Ishikawa (cell line): Measurements from ENCODE around the gene VWA5B1.

Experiments
- CEBPB ChIP-seq: IDR thresholded peaks from 2 replicates; pipeline ENCODE4 v1.6.1; 2012
- CREB1 ChIP-seq: IDR thresholded peaks from 2 replicates; pipeline ENCODE4 v1.6.1; 2012; ENCODE audit warnings: low read depth
- EGR1 ChIP-seq: IDR thresholded peaks from 2 replicates; pipeline ENCODE4 v1.6.1; 2012
- EP300 ChIP-seq: IDR thresholded peaks from 2 replicates; pipeline ENCODE4 v1.6.1; 2012; ENCODE audit warnings: borderline replicate concordance
- FOXM1 ChIP-seq: IDR thresholded peaks from 2 replicates; pipeline ENCODE4 v1.6.1; 2012; ENCODE audit warnings: low read depth, borderline replicate concordance
- NFIC ChIP-seq: IDR thresholded peaks from 2 replicates; pipeline ENCODE4 v1.6.1; 2012
- RAD21 ChIP-seq: IDR thresholded peaks from 2 replicates; pipeline ENCODE4 v1.6.1; 2012; ENCODE audit warnings: low read depth
- TAF1 ChIP-seq: IDR thresholded peaks from 2 replicates; pipeline ENCODE4 v1.6.1; 2012; ENCODE audit warnings: low read depth, mild to moderate bottlenecking
- TCF12 ChIP-seq: IDR thresholded peaks from 2 replicates; pipeline ENCODE4 v1.6.1; 2012; ENCODE audit warnings: low read depth
- TEAD4 ChIP-seq: IDR thresholded peaks from 2 replicates; pipeline ENCODE4 v1.6.1; 2012
- YY1 ChIP-seq: IDR thresholded peaks from 2 replicates; pipeline ENCODE4 v1.6.1; 2012; ENCODE audit warnings: low read depth
- ZBTB7A ChIP-seq: IDR thresholded peaks from 2 replicates; pipeline ENCODE4 v1.6.1; 2012; ENCODE audit warnings: low read depth
- TF ChIP-seq, protein P1 (sequence below): IDR thresholded peaks from 2 replicates; pipeline ENCODE4 v1.6.1; 2012
- TF ChIP-seq, protein P2 (sequence below): IDR thresholded peaks from 2 replicates; pipeline ENCODE4 v1.6.1; 2012; ENCODE audit warnings: low read depth, mild to moderate bottlenecking
- TF ChIP-seq, protein P3 (sequence below): IDR thresholded peaks from 2 replicates; pipeline ENCODE4 v1.6.1; 2012

VWA5B1 gene

GRCh38 chr1:20265250-20265649, 25.4 kb upstream of the VWA5B1 start:
- TF ChIP-seq YY1 (no peak), FOXM1 (no peak)

DNA sequence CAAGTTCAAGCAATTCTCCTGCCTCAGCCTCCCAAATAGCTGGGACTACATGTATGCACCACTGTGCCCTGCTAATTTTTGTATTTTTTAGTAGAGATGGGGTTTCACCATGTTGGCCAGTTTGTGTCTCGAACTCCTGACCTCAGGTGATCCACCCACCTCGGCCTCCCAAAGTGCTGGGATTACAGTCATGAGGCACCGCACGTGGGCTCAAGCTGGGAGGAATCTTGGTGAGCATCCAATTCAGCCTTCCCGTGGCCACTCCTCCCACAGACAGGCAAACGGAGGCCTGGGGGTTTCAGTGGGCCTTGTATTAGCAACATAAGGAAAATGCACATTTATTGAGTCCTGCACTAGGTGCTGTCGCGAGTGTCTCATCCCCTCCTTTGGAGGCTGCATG, 24.5 kb upstream of the VWA5B1 start:
- TF ChIP-seq TEAD4 = no peak
- no peak for TF ChIP-seq EP300
- TF ChIP-seq NFIC = no peak
- TF ChIP-seq YY1 = no peak
- TF ChIP-seq, protein P1, sequence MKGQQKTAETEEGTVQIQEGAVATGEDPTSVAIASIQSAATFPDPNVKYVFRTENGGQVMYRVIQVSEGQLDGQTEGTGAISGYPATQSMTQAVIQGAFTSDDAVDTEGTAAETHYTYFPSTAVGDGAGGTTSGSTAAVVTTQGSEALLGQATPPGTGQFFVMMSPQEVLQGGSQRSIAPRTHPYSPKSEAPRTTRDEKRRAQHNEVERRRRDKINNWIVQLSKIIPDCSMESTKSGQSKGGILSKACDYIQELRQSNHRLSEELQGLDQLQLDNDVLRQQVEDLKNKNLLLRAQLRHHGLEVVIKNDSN = no peak
- no peak for TF ChIP-seq TAF1
- TF ChIP-seq CEBPB = no peak
- no peak for TF ChIP-seq CREB1
- TF ChIP-seq, protein P2, sequence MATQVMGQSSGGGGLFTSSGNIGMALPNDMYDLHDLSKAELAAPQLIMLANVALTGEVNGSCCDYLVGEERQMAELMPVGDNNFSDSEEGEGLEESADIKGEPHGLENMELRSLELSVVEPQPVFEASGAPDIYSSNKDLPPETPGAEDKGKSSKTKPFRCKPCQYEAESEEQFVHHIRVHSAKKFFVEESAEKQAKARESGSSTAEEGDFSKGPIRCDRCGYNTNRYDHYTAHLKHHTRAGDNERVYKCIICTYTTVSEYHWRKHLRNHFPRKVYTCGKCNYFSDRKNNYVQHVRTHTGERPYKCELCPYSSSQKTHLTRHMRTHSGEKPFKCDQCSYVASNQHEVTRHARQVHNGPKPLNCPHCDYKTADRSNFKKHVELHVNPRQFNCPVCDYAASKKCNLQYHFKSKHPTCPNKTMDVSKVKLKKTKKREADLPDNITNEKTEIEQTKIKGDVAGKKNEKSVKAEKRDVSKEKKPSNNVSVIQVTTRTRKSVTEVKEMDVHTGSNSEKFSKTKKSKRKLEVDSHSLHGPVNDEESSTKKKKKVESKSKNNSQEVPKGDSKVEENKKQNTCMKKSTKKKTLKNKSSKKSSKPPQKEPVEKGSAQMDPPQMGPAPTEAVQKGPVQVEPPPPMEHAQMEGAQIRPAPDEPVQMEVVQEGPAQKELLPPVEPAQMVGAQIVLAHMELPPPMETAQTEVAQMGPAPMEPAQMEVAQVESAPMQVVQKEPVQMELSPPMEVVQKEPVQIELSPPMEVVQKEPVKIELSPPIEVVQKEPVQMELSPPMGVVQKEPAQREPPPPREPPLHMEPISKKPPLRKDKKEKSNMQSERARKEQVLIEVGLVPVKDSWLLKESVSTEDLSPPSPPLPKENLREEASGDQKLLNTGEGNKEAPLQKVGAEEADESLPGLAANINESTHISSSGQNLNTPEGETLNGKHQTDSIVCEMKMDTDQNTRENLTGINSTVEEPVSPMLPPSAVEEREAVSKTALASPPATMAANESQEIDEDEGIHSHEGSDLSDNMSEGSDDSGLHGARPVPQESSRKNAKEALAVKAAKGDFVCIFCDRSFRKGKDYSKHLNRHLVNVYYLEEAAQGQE = no peak
- TF ChIP-seq EGR1 = no peak
- TF ChIP-seq RAD21 = no peak
- TF ChIP-seq, protein P3, sequence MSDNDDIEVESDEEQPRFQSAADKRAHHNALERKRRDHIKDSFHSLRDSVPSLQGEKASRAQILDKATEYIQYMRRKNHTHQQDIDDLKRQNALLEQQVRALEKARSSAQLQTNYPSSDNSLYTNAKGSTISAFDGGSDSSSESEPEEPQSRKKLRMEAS = no peak
- no peak for TF ChIP-seq FOXM1
- no peak for TF ChIP-seq ZBTB7A
- TF ChIP-seq TCF12 = no peak

DNA sequence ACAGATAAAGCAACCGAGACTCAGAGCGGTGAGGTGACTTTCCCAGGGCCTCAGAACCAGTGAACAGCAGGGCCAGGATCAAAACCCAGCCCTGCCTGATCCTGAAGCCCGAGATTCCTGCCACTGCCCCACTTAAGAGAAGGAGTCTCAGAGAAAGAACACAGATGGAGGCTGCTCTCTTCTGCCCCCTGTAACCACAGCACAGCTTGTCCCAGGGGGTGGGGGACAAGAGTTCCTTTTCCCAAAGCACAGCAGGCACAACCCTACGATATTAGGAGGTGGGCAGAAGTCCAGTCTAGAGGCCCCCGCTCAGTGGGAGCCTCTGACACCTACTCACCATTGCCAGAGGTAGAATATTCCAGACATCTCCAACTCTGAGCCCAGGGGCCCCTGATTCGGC, 24.0 kb upstream of the VWA5B1 start:
- TF ChIP-seq TCF12 (no peak), ZBTB7A (no peak), YY1 (no peak), CEBPB (no peak), CREB1 (no peak)

- TF ChIP-seq EGR1 (no peak), RAD21 (no peak), YY1 (no peak), FOXM1 (no peak), TAF1 (no peak), NFIC (no peak), TCF12 (no peak), ZBTB7A (no peak), TEAD4 (no peak), EP300 (no peak)
- TF ChIP-seq, protein P3 = no peak
- TF ChIP-seq, protein P1 = no peak
Measured at GRCh38 chr1:20271498-20272400, 18.9 kb upstream of the VWA5B1 start.

DNA sequence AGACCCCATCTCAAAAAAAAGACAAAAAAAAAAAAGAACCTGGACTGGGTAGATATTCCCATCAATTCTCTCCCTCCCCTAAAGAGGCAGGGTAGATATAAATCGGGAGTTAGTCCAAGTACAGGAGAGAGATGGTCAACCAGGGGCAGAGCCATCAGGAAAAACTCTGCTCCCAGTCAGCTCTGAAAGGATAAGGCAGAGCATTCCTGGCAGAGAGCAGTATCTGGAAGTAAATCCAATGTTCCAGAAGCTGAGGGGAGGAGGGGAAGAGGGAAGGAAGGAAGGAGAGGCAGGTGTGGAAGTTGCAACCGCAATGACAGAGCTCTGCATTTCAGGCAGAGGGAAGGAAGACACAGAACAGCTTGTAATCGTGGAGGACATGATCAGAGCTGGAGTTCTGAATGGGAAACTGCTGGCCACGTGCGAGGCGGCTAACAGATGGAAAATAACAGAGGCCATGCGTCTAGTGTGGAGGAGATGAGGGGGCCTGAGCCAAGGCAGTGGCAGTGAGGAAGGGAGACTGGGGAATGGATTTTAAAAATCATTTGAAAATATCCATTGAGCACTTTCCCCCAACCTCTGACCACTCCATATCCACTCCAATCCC, 15.3 kb upstream of the VWA5B1 start:
- TF ChIP-seq EP300 = no peak

DNA sequence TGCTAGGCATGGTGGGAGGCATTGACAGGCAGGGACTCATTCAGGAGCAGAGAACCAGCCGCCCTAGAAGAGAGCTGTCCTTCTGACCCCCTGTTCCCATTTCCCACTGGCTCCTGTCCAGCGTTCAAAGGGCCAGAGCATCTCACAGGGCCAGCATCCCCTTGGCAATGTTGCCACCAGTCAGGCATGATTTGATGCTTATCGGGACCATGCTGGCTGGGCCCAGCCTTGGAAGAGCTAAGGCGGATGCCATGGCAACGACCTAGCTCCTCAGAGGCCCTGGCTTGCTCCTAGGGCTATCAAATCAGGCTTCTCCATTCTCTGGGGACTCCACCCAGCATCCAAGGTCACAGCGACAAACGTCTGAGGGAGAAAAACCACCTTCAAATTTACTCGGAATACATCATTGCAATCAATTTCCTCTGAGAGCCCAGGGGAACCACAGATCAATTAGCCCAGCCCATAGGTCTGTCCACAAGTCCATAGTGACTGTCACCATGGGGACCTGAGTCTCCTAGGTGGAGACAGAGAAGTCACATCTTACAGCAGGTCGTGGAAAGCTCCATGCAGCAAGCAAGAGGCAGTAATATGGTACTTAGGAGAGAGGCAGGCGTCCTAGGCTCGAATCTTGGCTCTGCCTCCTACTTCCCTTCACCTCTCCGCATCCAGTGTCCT, 14.1 kb upstream of the VWA5B1 start:
- TF ChIP-seq TCF12 (no peak), EP300 (no peak), RAD21 (no peak), NFIC (no peak), CEBPB (no peak), TAF1 (no peak), ZBTB7A (no peak), EGR1 (no peak), YY1 (no peak), FOXM1 (no peak), TEAD4 (no peak), CREB1 (no peak)
- TF ChIP-seq, protein P2 = no peak
- TF ChIP-seq, protein P1 = no peak
- TF ChIP-seq, protein P3 = no peak
